HUES48 (cell line): ENCODE measurements around the gene SPATC1L.

ENCODE experiments used
- H3K27ac ChIP-seq: one replicate; pipeline ENCODE4 v1.7.0; 2013; ENCODE audit warnings: low read depth, low read length, inconsistent platforms
- H3K27me3 ChIP-seq: 2 replicates; pipeline ENCODE4 v1.6.1; 2013; ENCODE audit warnings: mild to moderate bottlenecking, low read length; ENCODE audit not compliant: control insufficient read depth, insufficient read depth
- H3K36me3 ChIP-seq: 2 replicates; pipeline ENCODE4 v1.6.1; 2013; ENCODE audit warnings: low read length; ENCODE audit not compliant: control insufficient read depth, insufficient read depth
- H3K4me1 ChIP-seq: 2 replicates; pipeline ENCODE4 v1.6.1; 2013; ENCODE audit warnings: mild to moderate bottlenecking, low read length; ENCODE audit not compliant: control insufficient read depth, insufficient read depth
- H3K4me3 ChIP-seq: 2 replicates; pipeline ENCODE4 v1.5.1; 2013; ENCODE audit warnings: mild to moderate bottlenecking, low read depth, low read length
- H3K9ac ChIP-seq: 2 replicates; pipeline ENCODE4 v1.6.1; 2013; ENCODE audit warnings: mild to moderate bottlenecking, low read depth, low read length, moderate library complexity
- H3K9me3 ChIP-seq: 2 replicates; pipeline ENCODE4 v1.6.1; 2013; ENCODE audit warnings: low read length; ENCODE audit not compliant: control insufficient read depth, insufficient read depth

The SPATC1L gene

DNA sequence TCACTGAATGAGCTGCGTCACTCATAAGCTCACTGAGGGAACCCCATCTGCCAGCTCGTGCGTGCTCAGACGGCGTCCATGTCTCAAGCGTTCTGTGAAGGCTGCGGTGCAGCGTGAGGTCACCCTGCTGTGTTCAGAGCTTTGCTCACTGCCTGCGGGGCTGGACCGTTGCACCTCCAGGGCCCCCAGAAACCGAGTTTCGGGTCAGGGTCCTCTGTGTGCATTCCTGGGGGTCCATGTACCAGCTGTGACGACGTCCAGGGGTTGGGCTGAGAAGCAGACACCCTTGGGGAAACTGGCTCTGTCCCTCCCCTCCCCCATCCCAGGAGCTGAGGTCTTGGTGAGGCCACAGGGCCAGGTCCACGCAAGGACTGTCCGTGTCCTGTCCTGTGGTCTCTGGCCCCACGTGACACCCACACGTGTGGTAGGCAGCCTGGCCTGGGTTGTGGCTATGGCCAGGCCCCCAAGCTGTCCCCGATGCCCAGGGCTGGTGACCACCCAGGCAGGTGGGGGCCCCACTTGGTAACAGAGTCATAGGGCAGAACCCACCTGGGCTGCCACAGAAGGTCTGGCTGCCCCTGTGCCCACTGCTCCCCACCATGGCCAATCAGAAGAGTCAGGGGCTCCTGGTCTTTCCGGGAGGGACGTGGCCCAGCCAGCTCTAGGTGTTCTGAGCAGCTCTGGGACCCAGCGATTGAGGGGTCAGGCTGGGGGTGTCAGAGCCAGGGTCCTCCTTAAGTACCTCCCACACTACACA lies 53.2 kb downstream of the SPATC1L start:
- Histone ChIP-seq H3K27ac (no peak overlapping the region), H3K27me3 (no peaks in the 10 kb centered on the region), H3K9ac (no peak overlapping the region), H3K4me3 (no peak overlapping the region), H3K36me3 (peaks cover 11% of the 10 kb centered on the region), H3K4me1 (no peaks in the 10 kb centered on the region), H3K9me3 (no peaks in the 10 kb centered on the region)

- no peak overlapping the region for H3K9ac ChIP-seq
- H3K4me3 ChIP-seq: no peak overlapping the region
- H3K27ac ChIP-seq: no peak overlapping the region
- peaks cover 20% of the 10 kb centered on the region for H3K36me3 ChIP-seq
- no peaks in the 10 kb centered on the region for H3K27me3 ChIP-seq
- H3K4me1 ChIP-seq: no peaks in the 10 kb centered on the region
- H3K9me3 ChIP-seq: no peaks in the 10 kb centered on the region
These were observed 54.2 kb downstream of the SPATC1L start for GRCh38 chr21:46129846-46130651.

- H3K9me3 ChIP-seq: no peaks in the 10 kb centered on the region
- H3K36me3 ChIP-seq: peaks cover 26% of the 10 kb centered on the region
- H3K27me3 ChIP-seq: no peaks in the 10 kb centered on the region
- H3K9ac ChIP-seq: no peak overlapping the region
- no peak overlapping the region for H3K4me3 ChIP-seq
- no peaks in the 10 kb centered on the region for H3K4me1 ChIP-seq
- no peak overlapping the region for H3K27ac ChIP-seq
These were observed 55.2 kb downstream of the SPATC1L start for GRCh38 chr21:46128933-46129571.

- Histone ChIP-seq H3K36me3 (peaks cover 26% of the 10 kb centered on the region), H3K4me3 (no peak overlapping the region), H3K4me1 (no peaks in the 10 kb centered on the region), H3K9ac (no peak overlapping the region), H3K9me3 (no peaks in the 10 kb centered on the region), H3K27me3 (no peaks in the 10 kb centered on the region), H3K27ac (no peak overlapping the region)
These were observed 55.9 kb downstream of the SPATC1L start for GRCh38 chr21:46128106-46128932.

DNA sequence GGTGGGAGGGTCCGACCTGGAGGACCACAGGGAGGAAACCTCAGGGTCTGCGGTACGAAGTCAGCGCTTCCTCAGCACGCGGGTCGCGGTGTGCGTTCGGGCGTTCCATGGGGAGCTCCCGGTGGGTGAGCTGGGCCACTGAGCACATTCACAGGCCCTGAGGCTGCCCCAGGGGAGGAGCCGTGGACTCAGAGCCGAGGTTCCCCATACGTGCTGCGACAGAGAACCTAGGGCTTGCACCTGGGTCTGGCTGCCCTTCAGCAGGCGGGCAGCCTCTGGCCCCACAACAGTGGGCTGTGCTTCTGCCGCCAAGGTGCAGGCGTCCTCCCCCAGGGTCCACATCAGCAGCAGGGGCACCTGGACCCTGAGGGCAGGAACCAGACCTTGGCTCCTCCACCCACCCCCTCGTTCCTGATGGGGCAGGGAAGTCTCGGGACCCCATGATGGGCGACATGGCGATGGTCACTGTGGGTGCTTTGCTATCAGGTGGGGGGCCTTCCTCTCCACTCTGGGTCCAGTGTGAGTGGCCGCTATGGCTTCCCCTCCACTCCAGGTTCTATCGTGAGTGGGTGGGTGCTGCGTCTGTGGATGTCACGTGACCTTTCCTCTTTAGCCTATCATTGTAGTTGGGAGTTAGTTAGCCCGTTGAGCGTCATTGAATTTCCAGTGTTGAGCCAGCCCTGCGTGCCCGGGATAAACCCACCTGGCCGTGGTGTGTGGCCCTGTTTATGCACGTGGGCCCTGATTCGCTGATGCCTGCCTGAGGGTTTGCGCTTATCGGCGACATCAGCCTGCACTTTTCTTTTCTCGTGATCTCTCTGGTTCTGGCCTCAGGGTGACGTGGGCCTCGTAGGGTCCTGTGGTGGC lies 56.8 kb downstream of the SPATC1L start:
- no peak overlapping the region for H3K9ac ChIP-seq
- no peaks in the 10 kb centered on the region for H3K27me3 ChIP-seq
- H3K4me3 ChIP-seq: no peak overlapping the region
- H3K27ac ChIP-seq: no peak overlapping the region
- H3K9me3 ChIP-seq: no peaks in the 10 kb centered on the region
- no peaks in the 10 kb centered on the region for H3K4me1 ChIP-seq
- H3K36me3 ChIP-seq: peaks cover 30% of the 10 kb centered on the region

DNA sequence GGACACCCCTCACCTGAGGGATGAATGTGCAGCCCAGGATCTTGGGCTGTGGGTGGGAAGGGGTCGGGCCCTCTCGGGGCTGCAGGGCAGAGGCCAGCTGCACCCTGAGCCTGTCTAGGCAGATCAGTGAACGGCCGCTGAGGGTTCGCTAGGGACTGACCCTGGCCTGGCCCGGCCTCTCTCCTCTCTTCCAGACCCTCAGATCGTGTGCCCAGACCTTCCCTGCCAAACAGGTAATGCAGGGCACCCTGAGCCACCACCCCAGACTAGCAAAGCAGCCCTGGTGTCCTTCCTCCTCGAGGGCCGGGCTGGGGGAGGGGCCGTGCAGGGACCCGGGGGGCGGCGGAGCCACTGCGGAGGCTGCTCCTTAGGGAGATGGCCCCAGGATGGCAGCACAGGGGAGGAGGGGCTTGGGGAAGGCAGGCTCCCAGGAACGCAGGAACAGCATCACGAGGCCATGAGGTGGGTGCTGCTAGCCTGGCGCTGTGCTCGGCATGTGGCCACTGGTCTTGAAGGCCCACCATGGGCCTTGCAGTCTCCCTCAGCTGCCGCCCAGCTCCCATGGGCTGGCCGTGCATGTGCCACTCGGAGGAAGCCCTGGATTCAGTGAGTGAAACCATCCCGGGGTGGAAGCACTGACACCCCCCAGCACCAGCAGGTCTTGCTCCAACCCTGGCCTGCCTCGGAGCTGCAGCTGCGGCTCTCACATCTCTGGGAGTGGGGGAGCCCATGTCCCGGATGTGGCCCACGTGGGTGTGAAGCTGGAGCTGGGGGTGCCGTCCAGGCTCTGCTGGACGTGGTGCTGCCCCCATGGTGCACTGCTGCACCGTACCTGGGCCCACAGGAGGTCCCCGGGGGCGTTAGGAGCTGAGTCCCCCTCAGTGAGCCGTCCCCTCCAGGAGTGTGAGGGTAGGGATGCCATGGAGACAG lies 57.7 kb downstream of the SPATC1L start:
- Histone ChIP-seq H3K27ac (no peak overlapping the region), H3K9me3 (no peaks in the 10 kb centered on the region), H3K36me3 (peaks cover 39% of the 10 kb centered on the region), H3K27me3 (no peaks in the 10 kb centered on the region), H3K9ac (no peak overlapping the region), H3K4me3 (no peak overlapping the region), H3K4me1 (no peaks in the 10 kb centered on the region)

- Histone ChIP-seq H3K9ac (no peak overlapping the region), H3K27me3 (no peaks in the 10 kb centered on the region), H3K36me3 (peaks cover 46% of the 10 kb centered on the region)
These were observed 58.4 kb downstream of the SPATC1L start for GRCh38 chr21:46125846-46126301.

DNA sequence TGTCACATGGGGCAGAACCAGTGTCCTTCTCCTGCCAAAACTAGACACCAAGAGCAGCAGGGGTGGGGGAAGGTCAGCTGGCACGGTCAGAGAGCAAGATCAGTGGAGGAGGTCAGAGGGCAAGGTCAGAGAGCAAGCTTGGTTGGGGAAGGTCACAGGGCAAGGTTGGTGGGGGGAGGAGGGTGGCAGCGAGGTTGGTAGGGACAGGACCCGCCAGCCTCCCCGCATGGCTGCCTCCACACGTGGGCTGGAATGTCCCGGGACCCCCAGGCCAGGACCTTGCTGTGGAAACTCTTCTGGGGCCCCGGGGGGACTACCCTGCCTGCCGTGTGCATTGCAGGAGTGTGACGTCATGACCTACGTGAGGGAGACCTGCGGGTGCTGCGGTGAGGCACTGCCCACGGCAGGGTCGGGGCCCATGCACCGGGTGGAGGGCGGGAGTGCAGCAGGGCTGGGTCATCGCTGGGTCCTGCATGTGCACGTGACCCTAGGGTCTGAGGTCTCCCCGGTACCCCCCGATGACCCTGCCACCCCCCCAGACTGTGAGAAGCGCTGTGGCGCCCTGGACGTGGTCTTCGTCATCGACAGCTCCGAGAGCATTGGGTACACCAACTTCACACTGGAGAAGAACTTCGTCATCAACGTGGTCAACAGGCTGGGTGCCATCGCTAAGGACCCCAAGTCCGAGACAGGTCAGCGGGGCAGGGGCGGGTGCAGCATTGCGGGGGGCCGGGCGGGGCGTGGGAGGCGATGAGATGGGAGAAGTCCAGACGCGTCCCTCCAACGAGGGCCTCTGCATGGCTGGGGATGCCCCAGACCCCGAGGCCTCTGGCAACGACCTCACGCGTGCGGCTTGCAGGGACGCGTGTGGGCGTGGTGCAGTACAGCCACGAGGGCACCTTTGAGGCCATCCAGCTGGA lies 59.1 kb downstream of the SPATC1L start:
- no peak overlapping the region for H3K4me3 ChIP-seq
- no peaks in the 10 kb centered on the region for H3K27me3 ChIP-seq
- H3K4me1 ChIP-seq: no peaks in the 10 kb centered on the region
- no peaks in the 10 kb centered on the region for H3K9me3 ChIP-seq
- H3K9ac ChIP-seq: no peak overlapping the region
- H3K27ac ChIP-seq: no peak overlapping the region
- peaks cover 51% of the 10 kb centered on the region for H3K36me3 ChIP-seq

More at GRCh38 chr21:46125846-46126301, 58.4 kb downstream of the SPATC1L start:
- Histone ChIP-seq H3K4me1 (no peaks in the 10 kb centered on the region), H3K4me3 (no peak overlapping the region), H3K27ac (no peak overlapping the region), H3K9me3 (no peaks in the 10 kb centered on the region)
